CD4-positive, alpha-beta T cell treated with Interleukin-12 subunit alpha and Interleukin-12 subunit beta, for 1 hour (primary cell): ENCODE measurements around the gene PRKCB.

Source experiments
- DNase-seq: peaks from one replicate; pipeline ENCODE4 v3.0.0-alpha.2; 2020

Gene PRKCB

GRCh38 chr16:23969468-23970297 is 133.9 kb downstream of the PRKCB start:
- no peak for DNase-seq

- no peak for DNase-seq
Measured at GRCh38 chr16:23974223-23974622, 138.4 kb downstream of the PRKCB start.

GRCh38 chr16:23975293-23975692 is 139.5 kb downstream of the PRKCB start:
- no peak for DNase-seq

- DNase-seq: no peak
Measured at GRCh38 chr16:23976091-23976490, 140.3 kb downstream of the PRKCB start.

GRCh38 chr16:23976524-23976923 is 140.7 kb downstream of the PRKCB start:
- DNase-seq: no peak

GRCh38 chr16:23979441-23979840 is 143.7 kb downstream of the PRKCB start:
- no peak for DNase-seq

- DNase-seq: no peak
Measured at GRCh38 chr16:23979982-23980381, 144.2 kb downstream of the PRKCB start.

- no peak for DNase-seq
Measured at GRCh38 chr16:23981429-23982399, 145.9 kb downstream of the PRKCB start.

- DNase-seq: no peak
Measured at GRCh38 chr16:23986455-23986854, 150.7 kb downstream of the PRKCB start.

- no peak for DNase-seq
Measured at GRCh38 chr16:23987443-23987842, 151.7 kb downstream of the PRKCB start.

- no peak for DNase-seq
Measured at GRCh38 chr16:23990507-23990906, 154.7 kb downstream of the PRKCB start.

- DNase-seq: no peak
Measured at GRCh38 chr16:23991066-23991465, 155.3 kb downstream of the PRKCB start.

GRCh38 chr16:23994615-23995014 is 158.8 kb downstream of the PRKCB start:
- no peak for DNase-seq

- DNase-seq: no peak
Measured at GRCh38 chr16:23996258-23996955, 160.6 kb downstream of the PRKCB start.

- no peak for DNase-seq
Measured at GRCh38 chr16:23998771-23999170, 163.0 kb downstream of the PRKCB start.

- DNase-seq: no peak
Measured at GRCh38 chr16:23999663-24000062, 163.9 kb downstream of the PRKCB start.

GRCh38 chr16:24001710-24002109 is 165.9 kb downstream of the PRKCB start:
- DNase-seq: no peak

GRCh38 chr16:24002619-24003018 is 166.8 kb downstream of the PRKCB start:
- no peak for DNase-seq

GRCh38 chr16:24005577-24005976 is 169.8 kb downstream of the PRKCB start:
- DNase-seq: no peak

GRCh38 chr16:24007391-24007790 is 171.6 kb downstream of the PRKCB start:
- no peak for DNase-seq

- DNase-seq: no peak
Measured at GRCh38 chr16:24007934-24008333, 172.2 kb downstream of the PRKCB start.

- DNase-seq: no peak
Measured at GRCh38 chr16:24009098-24009497, 173.3 kb downstream of the PRKCB start.

GRCh38 chr16:24009955-24010354 is 174.2 kb downstream of the PRKCB start:
- DNase-seq: no peak
